Measurements from ENCODE around the gene SLC12A7. TPM values are rescaled to one million over a fixed set of nuclear protein-coding genes. Genes with fewer than 3 reads are reported as not detected.
A peak's percentile ranks its signal among the peaks of the same experiment; 100 is the strongest.

Gene SLC12A7
- total and polyA plus RNA-seq, 2 of the 13 experiments (the other 11 are each of a cell fraction or from before 2014, with no cell fraction given) = 14.0 to 18.5 TPM

DNA sequence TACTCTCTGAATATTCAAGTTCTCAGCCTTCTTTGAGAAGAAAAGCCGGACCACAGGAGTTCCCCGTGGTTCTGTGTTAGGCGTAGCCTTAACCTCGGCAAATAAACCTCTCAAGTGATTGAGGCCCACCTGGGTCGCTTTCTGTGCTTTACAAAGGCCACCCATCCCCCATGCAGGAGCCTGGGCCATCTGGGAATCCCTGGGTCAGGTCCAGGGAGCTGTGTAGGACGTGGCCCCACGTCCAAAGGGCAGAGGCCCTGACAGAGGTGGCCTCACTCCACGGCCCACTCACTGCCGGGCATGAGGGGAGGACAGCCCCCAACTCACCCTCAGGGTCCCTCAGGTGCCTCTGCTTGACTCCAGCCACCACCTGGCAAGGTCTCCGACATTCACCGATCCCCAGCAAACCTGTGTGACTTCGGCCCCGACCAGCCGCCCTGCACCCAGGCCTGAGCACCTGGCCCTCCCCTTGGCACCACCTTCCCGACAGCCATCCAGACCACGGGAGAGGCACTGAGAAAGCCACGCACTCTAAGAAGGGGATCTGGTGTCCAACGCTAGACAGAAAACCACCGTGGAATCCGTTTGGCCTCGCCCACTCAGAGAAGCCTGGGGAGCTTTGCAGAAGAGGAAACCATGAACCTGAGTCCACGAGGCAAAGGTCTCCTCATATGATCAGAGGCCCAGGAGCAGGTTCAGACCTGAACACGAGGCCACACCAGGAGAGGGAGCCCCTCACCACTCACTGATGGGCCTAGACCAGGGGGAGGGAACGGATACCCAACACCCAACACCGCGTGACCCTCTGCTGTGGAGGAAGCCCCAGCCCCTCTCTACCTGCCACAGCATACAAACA lies 4.5 kb downstream of the SLC12A7 start (continued):
- peak; percentile 10 for TF ChIP-seq RFX5 (IDR thresholded peaks at IDR 0.05; ENCODE audit: low read depth, low read length)
- 0 out of 2 replicates have a peak, but pooled peaks have one; percentile 6 for TF ChIP-seq ZNF629 (CRISPR knock-in tag; conservative IDR thresholded peaks at IDR 0.05)
- no peak for TF ChIP-seq HNRNPUL1 (IDR thresholded peaks at IDR 0.05; ENCODE audit: low read depth, low read length)
- peak; percentile 90 for TF ChIP-seq ASH2L (IDR thresholded peaks at IDR 0.05; ENCODE audit: insufficient read length, low read depth, low read length)
- peak; percentile 73 for TF ChIP-seq RBM39 (IDR thresholded peaks at IDR 0.05; ENCODE audit: low read depth, low read length, poor library complexity, severe bottlenecking)
- TF ChIP-seq SIN3A (IDR thresholded peaks at IDR 0.05; ENCODE audit: borderline replicate concordance, low read depth, low read length) = 0 out of 2 replicates have a peak, but pooled peaks have one; percentile 58
- TF ChIP-seq NFYB (CRISPR knock-in tag; IDR thresholded peaks at IDR 0.05) = no peak
- no peak for TF ChIP-seq CBX1 (IDR thresholded peaks at IDR 0.05; ENCODE audit: low read depth)
- no peak for TF ChIP-seq RBM22 (optimal IDR thresholded peaks at IDR 0.05; ENCODE audit: low read length)
- peak; percentile 37 for TF ChIP-seq TARDBP (CRISPR knock-in tag; IDR thresholded peaks at IDR 0.05)
- no peak for TF ChIP-seq ARID2 (CRISPR knock-in tag; IDR thresholded peaks at IDR 0.05; ENCODE audit: borderline replicate concordance)
- TF ChIP-seq ZNF205 (CRISPR knock-in tag; IDR thresholded peaks at IDR 0.05) = no peak
- TF ChIP-seq MTF2 (CRISPR knock-in tag; IDR thresholded peaks at IDR 0.05; ENCODE audit: borderline replicate concordance) = no peak
- peak; percentile 54; the same call in 1 of the 2 replicates for TF ChIP-seq THAP11 (CRISPR knock-in tag; IDR thresholded peaks at IDR 0.05)
- TF ChIP-seq, protein P1, sequence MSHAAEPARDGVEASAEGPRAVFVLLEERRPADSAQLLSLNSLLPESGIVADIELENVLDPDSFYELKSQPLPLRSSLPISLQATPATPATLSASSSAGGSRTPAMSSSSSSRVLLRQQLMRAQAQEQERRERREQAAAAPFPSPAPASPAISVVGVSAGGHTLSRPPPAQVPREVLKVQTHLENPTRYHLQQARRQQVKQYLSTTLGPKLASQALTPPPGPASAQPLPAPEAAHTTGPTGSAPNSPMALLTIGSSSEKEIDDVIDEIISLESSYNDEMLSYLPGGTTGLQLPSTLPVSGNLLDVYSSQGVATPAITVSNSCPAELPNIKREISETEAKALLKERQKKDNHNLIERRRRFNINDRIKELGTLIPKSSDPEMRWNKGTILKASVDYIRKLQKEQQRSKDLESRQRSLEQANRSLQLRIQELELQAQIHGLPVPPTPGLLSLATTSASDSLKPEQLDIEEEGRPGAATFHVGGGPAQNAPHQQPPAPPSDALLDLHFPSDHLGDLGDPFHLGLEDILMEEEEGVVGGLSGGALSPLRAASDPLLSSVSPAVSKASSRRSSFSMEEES (CRISPR knock-in tag; IDR thresholded peaks at IDR 0.05) = peak; percentile 67
- peak; percentile 63; the same call in 1 of the 2 replicates for TF ChIP-seq ZNF335 (CRISPR knock-in tag; IDR thresholded peaks at IDR 0.05)
- TF ChIP-seq, protein P2, sequence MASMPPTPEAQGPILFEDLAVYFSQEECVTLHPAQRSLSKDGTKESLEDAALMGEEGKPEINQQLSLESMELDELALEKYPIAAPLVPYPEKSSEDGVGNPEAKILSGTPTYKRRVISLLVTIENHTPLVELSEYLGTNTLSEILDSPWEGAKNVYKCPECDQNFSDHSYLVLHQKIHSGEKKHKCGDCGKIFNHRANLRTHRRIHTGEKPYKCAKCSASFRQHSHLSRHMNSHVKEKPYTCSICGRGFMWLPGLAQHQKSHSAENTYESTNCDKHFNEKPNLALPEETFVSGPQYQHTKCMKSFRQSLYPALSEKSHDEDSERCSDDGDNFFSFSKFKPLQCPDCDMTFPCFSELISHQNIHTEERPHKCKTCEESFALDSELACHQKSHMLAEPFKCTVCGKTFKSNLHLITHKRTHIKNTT (CRISPR knock-in tag; IDR thresholded peaks at IDR 0.05) = no peak
- TF ChIP-seq GABPB1 (CRISPR knock-in tag; IDR thresholded peaks at IDR 0.05) = peak; percentile 61
- TF ChIP-seq ZNF329 (CRISPR knock-in tag; IDR thresholded peaks at IDR 0.05; ENCODE audit: low read depth) = 0 out of 2 replicates have a peak, but pooled peaks have one; percentile 30
- 0 out of 2 replicates have a peak, but pooled peaks have one; percentile 45 for TF ChIP-seq ZNF550 (CRISPR knock-in tag; IDR thresholded peaks at IDR 0.05; ENCODE audit: borderline replicate concordance)
- TF ChIP-seq ZNF878 (CRISPR knock-in tag; IDR thresholded peaks at IDR 0.05) = peak; percentile 85; the same call in 1 of the 2 replicates
- no peak for TF ChIP-seq ATF7 (IDR thresholded peaks at IDR 0.05)
- TF ChIP-seq ATF7 (CRISPR knock-in tag; IDR thresholded peaks at IDR 0.05) = no peak
- no peak for TF ChIP-seq TERF1 (CRISPR knock-in tag; IDR thresholded peaks at IDR 0.05)
- TF ChIP-seq MBNL3 (CRISPR knock-in tag; conservative IDR thresholded peaks at IDR 0.05) = no peak
- TF ChIP-seq ZNF879 (CRISPR knock-in tag; IDR thresholded peaks at IDR 0.05) = peak; percentile 85; the same call in 1 of the 2 replicates
- peak; percentile 77; the same call in 1 of the 2 replicates for TF ChIP-seq ZNF83 (CRISPR knock-in tag; IDR thresholded peaks at IDR 0.05; ENCODE audit: borderline replicate concordance)
- peak; percentile 67 for TF ChIP-seq RBFOX2 (IDR thresholded peaks at IDR 0.05; ENCODE audit: low read depth, low read length)
